ENCODE results near the gene UQCR11.

GRCh38 chr19:1615156-1615765 is 10.0 kb upstream of the UQCR11 start:
- TF ChIP-seq EZH2 (IDR thresholded peaks at IDR 0.05; ENCODE audit: borderline replicate concordance, low read depth, low read length, severe bottlenecking) = no peak
- TF ChIP-seq CTCF (IDR thresholded peaks at IDR 0.05; ENCODE audit: borderline replicate concordance, extremely low read depth, low read length, poor library complexity, severe bottlenecking) = no peak

All from DND-41 (cell line).